BE2C (cell line): ENCODE measurements around the gene YDJC.
A peak's percentile ranks its signal among the peaks of the same experiment; 100 is the strongest.

Source experiments
- DNase-seq: peaks from one replicate; pipeline ENCODE4 v3.0.0-alpha.2; 2020
- H3K27me3 ChIP-seq: fragments of 250-450 bp; sonication (Bioruptor Pico); 2 replicates; pipeline ENCODE4 v1.5.1; 2020; ENCODE audit warnings: mild to moderate bottlenecking
- H3K36me3 ChIP-seq: fragments of 250-450 bp; sonication (Bioruptor Pico); 2 replicates; pipeline ENCODE4 v1.5.1; 2020; ENCODE audit warnings: mild to moderate bottlenecking
- H3K4me1 ChIP-seq: fragments of 250-450 bp; sonication (Bioruptor Pico); 2 replicates; pipeline ENCODE4 v1.5.1; 2020
- H3K4me3 ChIP-seq: 2 replicates; pipeline ENCODE4 v1.5.1; 2011; ENCODE audit warnings: low read depth, low read length
- H3K9me3 ChIP-seq: fragments of 250-450 bp; sonication (Bioruptor Pico); 2 replicates; pipeline ENCODE4 v1.5.1; 2020
- TF ChIP-seq, protein P1 (sequence below): IDR thresholded peaks from 2 replicates; pipeline ENCODE4 v1.5.1; 2012; ENCODE audit warnings: mild to moderate bottlenecking, low read depth, low read length

Gene YDJC

DNA sequence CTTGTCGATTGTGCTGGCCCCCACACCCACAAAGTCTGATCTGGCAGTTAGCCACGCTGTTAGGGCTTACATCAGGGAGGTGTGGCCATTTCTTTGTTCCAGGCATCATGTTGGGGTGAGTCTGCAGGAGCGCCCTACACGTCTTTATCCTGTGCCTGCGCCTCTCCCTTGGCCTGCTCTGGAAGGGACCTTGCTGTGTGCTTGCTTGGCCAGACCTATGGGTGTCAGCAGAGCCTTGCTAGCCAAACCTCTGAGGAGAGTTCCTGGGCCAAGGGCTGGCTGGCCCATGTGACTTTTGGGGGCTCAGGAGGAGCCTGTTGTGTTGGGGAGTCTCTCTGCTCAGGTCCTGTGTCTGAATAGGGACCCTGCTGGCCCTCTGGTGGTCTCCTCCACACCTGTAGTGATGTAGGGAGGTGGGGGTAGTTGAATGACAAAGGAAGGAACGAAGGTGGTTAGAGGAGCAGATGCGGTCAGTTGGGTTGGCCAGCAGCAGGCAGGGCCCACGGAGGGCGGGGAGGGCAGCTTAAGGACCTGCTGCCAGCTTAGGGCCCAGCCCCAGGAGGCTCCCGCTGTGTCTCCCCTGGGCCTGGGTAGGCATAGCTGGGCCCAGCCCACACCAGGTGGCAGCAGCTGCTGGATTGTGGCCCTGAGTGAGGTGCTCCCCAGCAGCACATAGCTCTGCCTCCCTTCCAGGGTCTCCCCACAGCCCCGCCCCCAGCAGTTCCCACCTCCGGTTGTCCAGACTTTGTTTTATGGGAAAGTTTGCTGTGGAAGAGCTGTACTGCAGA lies 43.9 kb upstream of the YDJC start:
- H3K4me3 ChIP-seq = no peak overlapping the region
- no peaks in the 10 kb centered on the region for H3K9me3 ChIP-seq
- H3K36me3 ChIP-seq = peaks cover 53% of the 10 kb centered on the region
- no peaks in the 10 kb centered on the region for H3K4me1 ChIP-seq
- TF ChIP-seq, protein P1, sequence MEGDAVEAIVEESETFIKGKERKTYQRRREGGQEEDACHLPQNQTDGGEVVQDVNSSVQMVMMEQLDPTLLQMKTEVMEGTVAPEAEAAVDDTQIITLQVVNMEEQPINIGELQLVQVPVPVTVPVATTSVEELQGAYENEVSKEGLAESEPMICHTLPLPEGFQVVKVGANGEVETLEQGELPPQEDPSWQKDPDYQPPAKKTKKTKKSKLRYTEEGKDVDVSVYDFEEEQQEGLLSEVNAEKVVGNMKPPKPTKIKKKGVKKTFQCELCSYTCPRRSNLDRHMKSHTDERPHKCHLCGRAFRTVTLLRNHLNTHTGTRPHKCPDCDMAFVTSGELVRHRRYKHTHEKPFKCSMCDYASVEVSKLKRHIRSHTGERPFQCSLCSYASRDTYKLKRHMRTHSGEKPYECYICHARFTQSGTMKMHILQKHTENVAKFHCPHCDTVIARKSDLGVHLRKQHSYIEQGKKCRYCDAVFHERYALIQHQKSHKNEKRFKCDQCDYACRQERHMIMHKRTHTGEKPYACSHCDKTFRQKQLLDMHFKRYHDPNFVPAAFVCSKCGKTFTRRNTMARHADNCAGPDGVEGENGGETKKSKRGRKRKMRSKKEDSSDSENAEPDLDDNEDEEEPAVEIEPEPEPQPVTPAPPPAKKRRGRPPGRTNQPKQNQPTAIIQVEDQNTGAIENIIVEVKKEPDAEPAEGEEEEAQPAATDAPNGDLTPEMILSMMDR = no peak
- no peaks in the 10 kb centered on the region for H3K27me3 ChIP-seq
- no peak for DNase-seq

DNA sequence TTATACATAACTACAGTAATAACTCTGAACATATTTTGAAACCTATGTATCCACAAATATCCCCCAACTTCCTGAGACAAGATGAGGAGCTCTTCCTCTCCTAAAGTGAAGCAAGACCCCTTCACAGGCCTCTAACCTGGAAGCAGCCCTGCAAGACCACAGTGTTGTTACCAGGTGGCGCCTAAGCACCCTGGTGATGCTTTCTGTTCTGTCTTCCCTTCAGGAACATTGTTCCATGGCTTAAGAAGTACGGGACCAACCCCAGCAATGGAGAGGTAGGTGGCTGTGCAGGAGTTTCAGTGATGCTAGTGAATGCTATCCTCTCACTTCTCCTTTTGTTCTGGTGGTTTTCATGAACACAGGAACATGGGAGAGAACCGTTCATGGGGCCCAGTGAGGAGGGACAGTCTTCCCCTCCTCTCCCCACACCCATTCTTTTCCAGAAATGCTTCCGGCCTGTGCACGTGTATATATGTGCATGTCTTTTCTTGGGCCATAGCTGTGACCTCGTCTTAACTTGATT lies 42.3 kb upstream of the YDJC start:
- no peak overlapping the region for H3K4me3 ChIP-seq
- no peaks in the 10 kb centered on the region for H3K9me3 ChIP-seq
- TF ChIP-seq, protein P1 = no peak
- H3K27me3 ChIP-seq = no peaks in the 10 kb centered on the region
- H3K36me3 ChIP-seq = peaks cover 53% of the 10 kb centered on the region
- H3K4me1 ChIP-seq = no peaks in the 10 kb centered on the region
- DNase-seq = no peak

DNA sequence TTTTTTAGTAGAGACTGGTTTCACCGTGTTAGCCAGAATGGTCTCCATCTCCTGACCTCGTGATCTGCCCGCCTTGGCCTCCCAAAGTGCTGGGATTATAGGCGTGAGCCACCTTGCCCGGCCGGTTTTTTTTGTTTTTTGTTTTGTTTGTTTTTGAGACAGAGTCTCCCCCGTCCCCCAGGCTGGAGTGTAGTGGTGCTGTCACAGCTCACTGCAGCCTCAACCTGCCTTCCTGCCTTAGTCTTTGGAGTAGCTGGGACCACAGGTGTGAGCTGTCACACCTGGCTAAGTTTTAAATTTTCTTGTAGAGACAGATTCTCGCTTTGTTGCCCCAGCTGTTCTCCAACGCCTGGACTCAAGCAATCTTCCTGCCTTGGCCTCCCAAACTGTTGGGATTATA lies 39.2 kb upstream of the YDJC start:
- Histone ChIP-seq H3K4me1 (no peaks in the 10 kb centered on the region), H3K4me3 (no peak overlapping the region), H3K36me3 (peaks cover 36% of the 10 kb centered on the region), H3K9me3 (no peaks in the 10 kb centered on the region), H3K27me3 (no peaks in the 10 kb centered on the region)
- TF ChIP-seq, protein P1 = no peak
- no peak for DNase-seq

DNA sequence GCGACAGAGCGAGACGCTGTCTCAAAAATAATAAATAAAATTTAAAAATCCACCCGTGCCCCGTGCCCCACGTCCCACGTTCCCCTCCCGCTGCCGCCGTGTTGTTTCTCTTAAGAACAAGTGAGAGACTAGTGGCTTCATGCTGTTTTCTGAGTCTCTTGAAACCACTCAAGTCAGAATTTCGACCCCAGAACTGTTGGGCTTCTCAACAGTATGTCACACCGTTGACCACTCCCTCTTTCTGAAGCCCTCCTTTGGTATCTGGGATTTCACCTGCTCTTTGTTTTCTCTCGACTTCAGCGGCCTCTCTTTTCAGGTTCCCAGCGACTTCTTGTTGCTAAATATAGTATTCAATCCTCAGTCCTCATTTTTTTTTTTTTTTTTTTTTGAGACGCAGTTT lies 37.0 kb upstream of the YDJC start:
- H3K27me3 ChIP-seq = no peaks in the 10 kb centered on the region
- TF ChIP-seq, protein P1 = no peak

DNA sequence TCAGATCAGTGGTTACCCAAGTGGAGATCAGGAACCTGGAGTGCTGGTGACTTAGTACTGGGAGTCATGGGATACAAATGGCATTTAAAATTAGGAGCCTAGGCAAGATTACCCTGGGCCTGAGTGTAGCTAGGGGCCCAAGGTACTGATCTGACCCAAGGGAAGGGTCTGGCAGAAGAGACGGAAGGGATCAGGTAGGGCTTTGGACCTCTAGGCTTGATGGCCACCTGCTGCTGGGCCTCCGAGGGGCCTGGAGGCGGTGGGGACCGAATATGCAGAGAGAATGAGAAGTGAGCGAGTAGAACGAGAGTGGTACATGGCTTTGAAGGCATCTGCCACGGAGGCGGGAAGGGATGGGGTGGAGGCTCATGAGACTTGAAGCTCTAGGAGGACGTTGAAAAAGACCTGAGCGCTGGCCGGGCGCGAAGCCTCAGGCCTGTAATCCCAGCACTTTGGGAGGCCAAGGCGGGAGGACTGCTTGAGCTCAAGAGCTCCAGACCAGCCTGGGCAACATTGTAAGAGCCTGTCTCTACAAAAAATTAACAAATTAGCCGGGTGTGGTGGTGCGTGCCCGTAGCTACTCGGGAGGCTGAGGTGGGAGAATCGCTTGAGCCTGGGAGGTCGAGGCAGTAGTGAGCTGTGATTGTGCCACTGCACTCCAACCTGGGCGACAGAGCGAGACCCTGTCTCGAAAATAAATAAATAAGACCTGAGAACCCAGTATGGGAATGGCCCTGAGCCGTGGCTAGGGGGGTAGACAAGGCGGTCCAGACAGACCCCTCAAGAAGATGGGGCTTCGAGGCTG lies 35.4 kb upstream of the YDJC start:
- H3K4me3 ChIP-seq = peak overlapping the region; percentile 84
- H3K36me3 ChIP-seq = peaks cover under 1% of the 10 kb centered on the region; the same call in 1 of the 2 replicates
- H3K4me1 ChIP-seq = no peaks in the 10 kb centered on the region
- TF ChIP-seq, protein P1 = no peak
- no peak for DNase-seq
- H3K9me3 ChIP-seq = no peaks in the 10 kb centered on the region
- H3K27me3 ChIP-seq = no peaks in the 10 kb centered on the region

More for the DNA sequence above, 37.0 kb upstream of the YDJC start:
- no peaks in the 10 kb centered on the region for H3K4me1 ChIP-seq
- no peaks in the 10 kb centered on the region for H3K9me3 ChIP-seq
- peaks cover 13% of the 10 kb centered on the region for H3K36me3 ChIP-seq
- peak overlapping the region; percentile 84 for H3K4me3 ChIP-seq
- no peak for DNase-seq
